ENCODE data around the gene FBF1. TPM values are rescaled to one million over a fixed set of nuclear protein-coding genes. Genes with fewer than 3 reads are reported as not detected.

FBF1 gene
- total RNA-seq, 1 donor from 2014 or later = 5.1 TPM

GRCh38 chr17:75943491-75943890, 2.6 kb upstream of the FBF1 start:
- FAIRE-seq = no peak
- peaks cover 2% of the 10 kb centered on the region for H3K36me3 Mint-ChIP-seq (ENCODE audit: low read depth, unreplicated experiment)
- no peaks in the 10 kb centered on the region for H3K27me3 Mint-ChIP-seq (ENCODE audit: low read depth, unreplicated experiment)
- H3K4me1 Mint-ChIP-seq (ENCODE audit: low read depth, unreplicated experiment) = peaks cover 7% of the 10 kb centered on the region
- H3K27me3 ChIP-seq (ENCODE audit: insufficient read depth, low read length) = no peaks in the 10 kb centered on the region
- no peaks in the 10 kb centered on the region for H3K9me3 Mint-ChIP-seq (ENCODE audit: unreplicated experiment)
- H3K27ac Mint-ChIP-seq (ENCODE audit: unreplicated experiment) = no peak overlapping the region
- no peak overlapping the region for H3K4me3 Mint-ChIP-seq (ENCODE audit: unreplicated experiment)
- peaks cover 11% of the 10 kb centered on the region for H3K36me3 ChIP-seq (ENCODE audit: insufficient read depth, low read length)
- no peaks in the 10 kb centered on the region for H3K9me3 ChIP-seq (ENCODE audit: insufficient read depth, low read depth, low read length)
- no peak for DNase-seq (ENCODE audit: low read depth)
- H3K27ac ChIP-seq (ENCODE audit: low read depth, low read length) = no peak overlapping the region
- H3K4me2 ChIP-seq (ENCODE audit: low read length) = no peak overlapping the region
- no peak for TF ChIP-seq CTCF (IDR thresholded peaks at IDR 0.05; ENCODE audit: insufficient read depth, low read depth, low read length)
- TF ChIP-seq EZH2 (IDR thresholded peaks at IDR 0.05; ENCODE audit: insufficient read depth, low read length) = no peak
- no peak overlapping the region for H2AFZ ChIP-seq (ENCODE audit: low read depth, low read length)
- H3K9ac ChIP-seq (ENCODE audit: low read length) = no peak overlapping the region
- H3K79me2 ChIP-seq (ENCODE audit: insufficient read depth, low read length) = no peaks in the 10 kb centered on the region
- no peaks in the 10 kb centered on the region for H4K20me1 ChIP-seq (ENCODE audit: insufficient read depth, low read length)
- H3K4me1 ChIP-seq (ENCODE audit: insufficient read depth, low read length) = peaks cover 5% of the 10 kb centered on the region
- no peak overlapping the region for H3K4me3 ChIP-seq (ENCODE audit: insufficient read depth, low read depth, low read length)

GRCh38 chr17:75942473-75942872, 1.6 kb upstream of the FBF1 start:
- Mint-ChIP-seq H3K27me3 (ENCODE audit: low read depth, unreplicated experiment) (no peaks in the 10 kb centered on the region), H3K4me3 (ENCODE audit: unreplicated experiment) (no peak overlapping the region)
- FAIRE-seq = no peak

More at GRCh38 chr17:75942473-75942872, 1.6 kb upstream of the FBF1 start:
- no peak overlapping the region for H3K4me3 ChIP-seq (ENCODE audit: insufficient read depth, low read depth, low read length)
- TF ChIP-seq CTCF (IDR thresholded peaks at IDR 0.05; ENCODE audit: insufficient read depth, low read depth, low read length) (no peak), EZH2 (IDR thresholded peaks at IDR 0.05; ENCODE audit: insufficient read depth, low read length) (no peak)
- no peak overlapping the region for H2AFZ ChIP-seq (ENCODE audit: low read depth, low read length)
- no peaks in the 10 kb centered on the region for H4K20me1 ChIP-seq (ENCODE audit: insufficient read depth, low read length)
- no peaks in the 10 kb centered on the region for H3K79me2 ChIP-seq (ENCODE audit: insufficient read depth, low read length)
- Mint-ChIP-seq H3K4me1 (ENCODE audit: low read depth, unreplicated experiment) (peaks cover 7% of the 10 kb centered on the region), H3K27ac (ENCODE audit: unreplicated experiment) (no peak overlapping the region), H3K9me3 (ENCODE audit: unreplicated experiment) (no peaks in the 10 kb centered on the region), H3K36me3 (ENCODE audit: low read depth, unreplicated experiment) (peaks cover 2% of the 10 kb centered on the region)
- no peak for DNase-seq (ENCODE audit: low read depth)
- H3K9me3 ChIP-seq (ENCODE audit: insufficient read depth, low read depth, low read length) = no peaks in the 10 kb centered on the region
- H3K4me1 ChIP-seq (ENCODE audit: insufficient read depth, low read length) = peaks cover 5% of the 10 kb centered on the region
- no peak overlapping the region for H3K4me2 ChIP-seq (ENCODE audit: low read length)
- peaks cover 7% of the 10 kb centered on the region for H3K36me3 ChIP-seq (ENCODE audit: insufficient read depth, low read length)
- no peaks in the 10 kb centered on the region for H3K27me3 ChIP-seq (ENCODE audit: insufficient read depth, low read length)
- H3K27ac ChIP-seq (ENCODE audit: low read depth, low read length) = no peak overlapping the region
- no peak overlapping the region for H3K9ac ChIP-seq (ENCODE audit: low read length)

Measured in astrocyte (in vitro differentiated cells and primary cell).